Nephron progenitor cell (in vitro differentiated cells): ENCODE results near the gene DRP2.
"Not testable (repeated sequence)": the region's sequence is repeated elsewhere in the genome, so short reads cannot be mapped to it uniquely, and the experiment has no call there.

Experiments
- DNase-seq: peaks from one replicate; pipeline ENCODE4 v3.0.0; 2021
- H3K27ac Mint-ChIP-seq: 2 replicates; pipeline ENCODE4 v1.8.0; 2021; ENCODE audit warnings: mild to moderate bottlenecking, moderate library complexity, mixed read lengths
- H3K27me3 Mint-ChIP-seq: 2 replicates; pipeline ENCODE4 v1.8.0; 2021; ENCODE audit warnings: mild to moderate bottlenecking, low read depth, mixed read lengths; ENCODE audit not compliant: poor library complexity
- H3K36me3 Mint-ChIP-seq: 2 replicates; pipeline ENCODE4 v1.8.0; 2021; ENCODE audit warnings: low read depth, mixed read lengths
- H3K4me1 Mint-ChIP-seq: 2 replicates; pipeline ENCODE4 v1.8.0; 2021; ENCODE audit warnings: mixed read lengths
- H3K4me3 Mint-ChIP-seq: 2 replicates; pipeline ENCODE4 v1.8.0; 2021; ENCODE audit warnings: mild to moderate bottlenecking, moderate library complexity, mixed read lengths
- H3K9me3 Mint-ChIP-seq: 2 replicates; pipeline ENCODE4 v1.8.0; 2021; ENCODE audit warnings: mild to moderate bottlenecking, moderate library complexity, mixed read lengths
- CTCF ChIP-seq: fragments of 200-600 bp; sonication (generic); IDR thresholded peaks from 2 replicates; pipeline ENCODE4 v1.5.0; 2021; ENCODE audit warnings: antibody characterized with exemption

The DRP2 gene

GRCh38 chrX:101276238-101276637 is 56.7 kb downstream of the DRP2 start:
- Mint-ChIP-seq H3K9me3 (peaks cover 29% of the 10 kb centered on the region), H3K4me1 (no peaks in the 10 kb centered on the region), H3K36me3 (no peaks in the 10 kb centered on the region), H3K27me3 (peaks cover 3% of the 10 kb centered on the region), H3K27ac (no peak overlapping the region), H3K4me3 (no peak overlapping the region)
- TF ChIP-seq CTCF, result no peak
- no peak for DNase-seq

- peaks cover 36% of the 10 kb centered on the region for H3K9me3 Mint-ChIP-seq
- no peak overlapping the region for H3K4me3 Mint-ChIP-seq
- no peak for DNase-seq
- peaks cover 10% of the 10 kb centered on the region for H3K27me3 Mint-ChIP-seq
- peaks cover 1% of the 10 kb centered on the region for H3K36me3 Mint-ChIP-seq
- peak; percentile 39 for TF ChIP-seq CTCF
- no peak overlapping the region for H3K27ac Mint-ChIP-seq
- no peaks in the 10 kb centered on the region for H3K4me1 Mint-ChIP-seq
Measured at GRCh38 chrX:101287402-101287801, 67.8 kb downstream of the DRP2 start.

- no peaks in the 10 kb centered on the region for H3K4me1 Mint-ChIP-seq
- DNase-seq, result no peak
- H3K4me3 Mint-ChIP-seq, result no peak within 1 kb of the TSS
- H3K27ac Mint-ChIP-seq, result no peak within 1 kb of the TSS
- TF ChIP-seq CTCF, result no peak
- H3K36me3 Mint-ChIP-seq, result peaks cover 8% of the 10 kb centered on the region
- no peaks in the 10 kb centered on the region for H3K27me3 Mint-ChIP-seq
- peaks cover 35% of the 10 kb centered on the region for H3K9me3 Mint-ChIP-seq
Measured at GRCh38 chrX:101290957-101291603, 71.5 kb downstream of the DRP2 start, which contains the start of gene TAF7L. Gene TAF7L (minus strand): TSS chrX:101291334. CDS start chrX:101287543, 3,791 bp downstream.

- not testable (repeated sequence) for H3K36me3 Mint-ChIP-seq, DNase-seq, H3K4me1 Mint-ChIP-seq, H3K4me3 Mint-ChIP-seq, H3K27ac Mint-ChIP-seq, H3K27me3 Mint-ChIP-seq
- peaks cover 36% of the 10 kb centered on the region for H3K9me3 Mint-ChIP-seq
Measured at GRCh38 chrX:101295603-101296002, 76.0 kb downstream of the DRP2 start.

GRCh38 chrX:101303790-101304189 is 84.2 kb downstream of the DRP2 start:
- TF ChIP-seq CTCF, result no peak

More at GRCh38 chrX:101303790-101304189, 84.2 kb downstream of the DRP2 start:
- no peaks in the 10 kb centered on the region for H3K4me1 Mint-ChIP-seq
- no peak for DNase-seq
- H3K36me3 Mint-ChIP-seq, result no peaks in the 10 kb centered on the region
- no peak overlapping the region for H3K27ac Mint-ChIP-seq
- no peak overlapping the region for H3K4me3 Mint-ChIP-seq
- peaks cover 10% of the 10 kb centered on the region for H3K27me3 Mint-ChIP-seq
- peaks cover 54% of the 10 kb centered on the region for H3K9me3 Mint-ChIP-seq
